AG04449 (cell line): ENCODE measurements around the gene UBE2F.
"Not testable (repeated sequence)": the region's sequence is repeated elsewhere in the genome, so short reads cannot be mapped to it uniquely, and the experiment has no call there.

Source experiments
- CTCF ChIA-PET: fragments of 350-600 bp; formaldehyde crosslinking; extraction: SDS; loops from one replicate; lab custom pipeline; 2021; ENCODE audit warnings: antibody characterized with exemption; lab: Yijun Ruan, JAX
- POLR2A ChIA-PET: fragments of 400-600, 350-600 bp; formaldehyde crosslinking; extraction: SDS; loops from one replicate; lab custom pipeline; 2020; ENCODE audit warnings: antibody characterized with exemption, inconsistent platforms; lab: Yijun Ruan, JAX
- DNase-seq: peaks from one replicate; pipeline ENCODE4 v3.0.0-alpha.2; 2010; ENCODE audit warnings: low read depth, low spot score
- H3K4me3 ChIP-seq: 2 replicates; pipeline ENCODE4 v1.5.1; 2011; ENCODE audit warnings: low read depth, mild to moderate bottlenecking, control low read depth, low read length
- TF ChIP-seq, protein P1 (sequence below): IDR thresholded peaks from one replicate; pipeline ENCODE4 v1.5.1; 2011; ENCODE audit warnings: mild to moderate bottlenecking, moderate library complexity, low read length, control low read depth, inconsistent platforms; ENCODE audit not compliant: insufficient read depth; ENCODE audit errors: missing control alignments

Gene UBE2F

DNA sequence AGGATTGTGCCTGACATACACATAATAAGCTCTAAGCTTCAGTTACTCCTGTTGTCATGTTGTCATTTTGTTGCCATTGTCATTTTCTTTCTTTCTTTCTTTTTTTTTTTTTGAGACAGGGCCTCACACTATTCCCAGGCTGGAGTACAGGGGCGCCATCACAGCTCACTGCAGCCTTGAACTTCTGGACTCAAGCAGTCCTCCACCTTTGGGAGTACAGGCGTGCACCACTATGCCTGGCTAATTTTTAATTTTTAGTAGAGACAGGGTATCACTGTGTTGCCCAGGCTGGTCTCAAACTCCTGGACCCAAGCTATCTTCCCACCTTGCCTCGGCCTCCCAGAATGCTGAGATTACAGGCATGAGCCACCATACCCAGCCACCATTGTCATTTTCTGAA is 63.0 kb downstream of the UBE2F start:
- no peak overlapping the region for H3K4me3 ChIP-seq
- no peak for DNase-seq
- TF ChIP-seq, protein P1, sequence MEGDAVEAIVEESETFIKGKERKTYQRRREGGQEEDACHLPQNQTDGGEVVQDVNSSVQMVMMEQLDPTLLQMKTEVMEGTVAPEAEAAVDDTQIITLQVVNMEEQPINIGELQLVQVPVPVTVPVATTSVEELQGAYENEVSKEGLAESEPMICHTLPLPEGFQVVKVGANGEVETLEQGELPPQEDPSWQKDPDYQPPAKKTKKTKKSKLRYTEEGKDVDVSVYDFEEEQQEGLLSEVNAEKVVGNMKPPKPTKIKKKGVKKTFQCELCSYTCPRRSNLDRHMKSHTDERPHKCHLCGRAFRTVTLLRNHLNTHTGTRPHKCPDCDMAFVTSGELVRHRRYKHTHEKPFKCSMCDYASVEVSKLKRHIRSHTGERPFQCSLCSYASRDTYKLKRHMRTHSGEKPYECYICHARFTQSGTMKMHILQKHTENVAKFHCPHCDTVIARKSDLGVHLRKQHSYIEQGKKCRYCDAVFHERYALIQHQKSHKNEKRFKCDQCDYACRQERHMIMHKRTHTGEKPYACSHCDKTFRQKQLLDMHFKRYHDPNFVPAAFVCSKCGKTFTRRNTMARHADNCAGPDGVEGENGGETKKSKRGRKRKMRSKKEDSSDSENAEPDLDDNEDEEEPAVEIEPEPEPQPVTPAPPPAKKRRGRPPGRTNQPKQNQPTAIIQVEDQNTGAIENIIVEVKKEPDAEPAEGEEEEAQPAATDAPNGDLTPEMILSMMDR: no peak
- POLR2A ChIA-PET: interaction anchor here (0.6 kb wide), 1 partner anchor 10 kb away, joined by 3 read pairs; no protein-coding TSS in a partner anchor
- CTCF ChIA-PET: interaction anchor here (0.6 to 1.0 kb wide), 2 partner anchors 106 to 202 kb away, joined by 3 to 5 read pairs; no protein-coding TSS in a partner anchor

DNA sequence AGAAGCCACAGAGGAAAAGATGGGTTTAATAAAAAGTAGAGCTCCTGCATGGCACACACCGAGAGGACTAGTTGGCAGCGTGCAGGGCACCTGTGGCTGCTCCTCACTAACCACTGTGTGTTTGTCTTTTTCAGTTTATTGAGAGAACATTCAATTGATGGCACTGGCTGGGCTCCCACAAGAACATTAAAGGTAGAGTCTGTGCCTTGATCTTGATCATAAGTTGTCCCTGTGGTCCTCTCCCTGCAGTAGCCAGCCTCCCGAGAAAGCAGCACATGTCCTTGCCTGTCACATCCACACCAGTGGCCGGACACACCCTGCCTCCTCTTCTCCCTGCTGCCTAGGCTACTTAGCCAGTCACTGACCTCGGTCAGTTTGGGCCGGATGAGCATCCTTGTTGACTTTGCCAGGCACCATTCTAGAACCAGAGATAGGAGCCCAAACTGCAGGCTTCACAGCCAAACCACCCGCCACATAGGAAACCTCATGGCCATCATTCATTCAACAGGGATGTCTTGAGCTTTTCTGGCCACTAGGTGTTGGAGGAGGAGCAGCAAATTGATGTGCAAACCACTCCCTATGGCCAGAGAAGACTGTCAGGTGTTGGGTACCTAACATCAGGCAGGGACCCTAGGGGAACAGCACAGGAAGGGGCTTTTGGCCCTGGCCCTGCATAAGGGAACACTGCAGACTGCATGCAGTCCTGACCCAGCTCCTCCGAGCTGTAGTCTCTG is 63.8 kb downstream of the UBE2F start:
- CTCF ChIA-PET: interaction anchor here (1.0 kb wide), 1 partner anchor 107 kb away, joined by 5 read pairs; no protein-coding TSS in a partner anchor
- TF ChIP-seq, protein P1: no peak
- POLR2A ChIA-PET: no interaction called here
- H3K4me3 ChIP-seq: no peak overlapping the region
- no peak for DNase-seq

DNA sequence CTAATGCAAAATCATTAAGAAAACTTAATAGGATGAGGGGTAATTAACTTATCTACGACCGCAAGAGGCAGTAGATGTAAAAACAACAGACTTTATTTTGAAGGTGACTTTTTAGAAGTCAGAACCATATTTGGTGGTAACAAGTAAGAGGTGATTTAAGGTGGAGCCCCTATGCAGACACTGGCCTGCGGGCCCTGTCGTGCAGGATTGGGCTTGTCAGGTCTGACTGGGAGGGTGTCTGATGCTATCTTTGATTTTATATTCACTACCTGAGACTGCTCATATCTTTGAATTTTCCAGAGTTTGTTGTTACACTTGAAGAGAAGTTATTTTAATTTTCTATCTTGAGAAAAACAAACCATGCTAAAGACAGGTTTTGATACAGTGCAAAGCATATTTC is 64.9 kb downstream of the UBE2F start:
- ChIA-PET CTCF (no interaction called here), POLR2A (no interaction called here)
- no peak for DNase-seq
- H3K4me3 ChIP-seq: no peak overlapping the region
- TF ChIP-seq, protein P1: no peak

DNA sequence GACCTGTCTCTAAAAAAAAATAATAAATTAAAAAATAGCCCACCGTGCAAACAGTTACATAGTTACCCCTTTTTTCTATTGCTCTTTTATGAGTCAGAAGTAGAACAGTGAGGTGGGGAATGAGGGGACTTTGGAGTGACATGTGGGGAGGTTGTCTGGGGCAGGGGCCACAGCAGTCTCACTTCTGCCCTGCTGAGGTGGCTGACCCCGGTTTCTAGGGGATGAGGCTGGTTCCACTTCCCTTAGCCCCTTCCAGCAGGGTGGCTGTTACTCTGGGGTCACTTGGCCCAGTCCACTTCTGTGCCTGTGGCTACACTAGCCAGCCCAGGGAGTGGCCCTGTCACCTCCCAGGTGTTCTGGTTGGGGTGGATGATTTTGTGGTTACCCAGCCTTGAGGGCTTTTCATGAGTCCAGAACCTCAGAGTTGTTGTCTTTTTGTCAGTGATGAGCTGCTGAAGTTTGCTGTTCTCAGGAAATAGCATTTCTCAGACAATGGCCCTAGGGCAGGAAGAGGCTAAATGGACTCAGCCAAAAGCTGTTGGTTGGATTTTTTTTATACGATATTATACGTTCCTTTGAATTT is 66.0 kb downstream of the UBE2F start:
- TF ChIP-seq, protein P1: no peak
- ChIA-PET POLR2A (no interaction called here), CTCF (no interaction called here)
- DNase-seq: no peak
- H3K4me3 ChIP-seq: no peak overlapping the region

DNA sequence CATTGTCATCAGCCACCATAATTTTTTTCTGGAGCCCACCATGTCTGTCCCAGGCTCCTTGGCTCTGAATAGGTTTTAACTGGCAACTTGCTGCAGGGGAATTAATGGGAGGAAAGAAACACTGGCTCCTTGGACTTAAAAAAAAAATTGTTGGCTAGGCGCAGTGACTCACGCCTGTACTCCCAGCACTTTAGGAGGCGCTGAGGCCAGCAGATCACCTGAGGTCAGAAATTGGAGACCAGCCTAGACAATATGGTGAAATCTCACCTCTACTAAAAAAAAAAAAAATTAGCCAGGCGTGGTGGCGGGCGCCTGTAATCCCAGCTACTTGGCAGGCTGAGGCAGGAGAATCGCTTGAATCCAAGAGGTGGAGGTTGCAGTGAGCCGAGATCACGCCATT is 67.2 kb downstream of the UBE2F start:
- POLR2A ChIA-PET, H3K4me3 ChIP-seq, DNase-seq, CTCF ChIA-PET: not testable (repeated sequence)

DNA sequence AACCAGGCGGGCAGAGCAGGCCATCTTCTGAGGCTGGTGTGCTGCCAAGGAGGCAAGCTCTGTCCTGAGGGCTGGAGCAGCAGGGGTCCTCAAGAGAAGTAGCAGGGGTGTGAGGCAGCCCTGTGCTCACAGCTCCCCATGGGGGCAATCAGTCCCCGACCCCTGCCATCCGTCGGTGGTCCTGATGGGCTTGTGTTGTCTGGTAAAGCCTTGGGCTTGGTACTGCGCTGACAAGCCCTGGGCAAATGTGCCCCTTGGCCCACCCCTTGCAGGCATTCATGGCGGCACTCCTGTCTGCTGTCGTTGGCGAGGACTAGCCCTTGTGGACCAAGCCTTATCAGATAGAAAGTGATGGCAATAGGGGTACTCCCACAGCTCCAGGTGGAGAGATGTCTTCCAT is 71.4 kb downstream of the UBE2F start:
- ChIA-PET POLR2A (no interaction called here), CTCF (no interaction called here)
- no peak overlapping the region for H3K4me3 ChIP-seq
- DNase-seq: no peak
- TF ChIP-seq, protein P1: no peak
